ENCODE data around the gene THY1.
A peak's percentile ranks its signal among the peaks of the same experiment; 100 is the strongest.

THY1 gene

DNA sequence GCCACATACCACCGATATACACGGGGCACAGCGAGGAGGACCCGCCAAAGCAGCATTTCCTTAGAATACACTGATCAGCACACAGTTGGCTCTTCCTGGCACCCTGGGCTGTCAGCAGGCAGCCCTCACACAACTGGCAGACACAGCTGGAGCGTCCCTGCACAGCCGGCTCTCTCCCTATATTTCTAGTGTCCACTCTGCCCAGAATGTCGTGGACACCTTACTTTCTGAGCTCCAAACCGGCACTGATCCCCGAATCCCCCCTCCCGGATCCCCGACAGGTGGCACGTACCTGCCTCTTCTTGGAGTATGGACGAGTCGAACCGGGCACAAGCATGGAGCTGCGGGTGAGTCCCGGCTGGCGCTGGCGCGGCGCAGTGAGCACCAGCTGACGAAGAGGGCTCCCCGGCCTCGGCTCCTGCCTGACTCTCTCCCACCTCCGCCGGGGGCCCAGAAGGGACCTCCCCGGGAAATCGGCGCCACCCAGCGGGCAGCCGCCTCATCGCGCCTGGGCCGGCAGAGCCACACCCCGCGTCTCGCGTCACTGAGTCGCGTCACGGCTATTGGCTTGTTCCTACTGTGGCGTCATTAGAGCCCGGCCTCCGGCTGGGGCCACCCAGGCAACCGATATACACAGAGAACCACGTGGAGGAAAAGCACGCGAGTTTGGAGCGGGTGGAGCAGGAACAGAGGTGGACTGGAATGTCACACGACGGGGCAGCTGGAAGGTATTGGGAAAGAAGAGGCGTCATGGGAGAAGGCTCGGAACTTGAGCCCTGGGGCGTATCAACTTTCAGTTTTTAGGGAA, 41.6 kb downstream of the THY1 start, which contains the start of gene USP2:
TSS of gene USP2 (minus strand) at position 510 of the 808 bp plus-strand sequence. CDS start 8,210 bp downstream, outside the sequence.
- peak; percentile 97 for DNase-seq

GRCh38 chr11:119380827-119381180, 42.2 kb downstream of the THY1 start:
- DNase-seq, result no peak

GRCh38 chr11:119380160-119380826, 42.7 kb downstream of the THY1 start:
- DNase-seq, result no peak

DNA sequence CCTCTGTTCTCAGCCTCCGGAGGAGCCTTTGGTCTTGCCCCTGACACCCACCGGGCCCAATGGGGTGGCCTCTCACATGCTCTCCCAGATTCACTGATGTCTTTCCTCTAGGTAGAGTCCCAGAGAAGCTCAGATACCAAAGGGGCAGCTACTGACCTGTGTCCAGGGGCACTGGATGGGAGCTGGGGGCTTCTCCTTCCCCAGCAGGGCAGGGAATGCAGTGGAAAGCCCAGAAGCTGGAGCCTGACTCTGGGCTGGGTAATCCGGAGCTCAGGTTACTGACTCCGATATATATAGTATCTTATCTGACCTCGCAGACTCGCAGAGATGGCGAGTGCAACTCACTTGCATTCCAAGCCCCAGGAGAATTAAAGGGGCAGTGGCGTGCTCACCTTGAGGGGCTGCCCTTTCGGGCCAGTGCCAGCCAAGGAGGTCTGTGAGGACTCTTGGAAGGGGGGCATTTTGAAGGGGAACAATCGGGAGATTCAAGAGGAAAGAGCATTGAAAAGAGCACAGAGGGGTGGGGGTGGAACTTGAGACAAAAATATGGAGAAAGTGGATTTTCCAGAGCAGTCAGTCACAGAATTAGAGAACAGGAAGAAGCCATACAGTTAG, 44.0 kb downstream of the THY1 start:
- DNase-seq, result no peak

- no peak for DNase-seq
Observed at GRCh38 chr11:119377961-119378667, 44.9 kb downstream of the THY1 start.

DNA sequence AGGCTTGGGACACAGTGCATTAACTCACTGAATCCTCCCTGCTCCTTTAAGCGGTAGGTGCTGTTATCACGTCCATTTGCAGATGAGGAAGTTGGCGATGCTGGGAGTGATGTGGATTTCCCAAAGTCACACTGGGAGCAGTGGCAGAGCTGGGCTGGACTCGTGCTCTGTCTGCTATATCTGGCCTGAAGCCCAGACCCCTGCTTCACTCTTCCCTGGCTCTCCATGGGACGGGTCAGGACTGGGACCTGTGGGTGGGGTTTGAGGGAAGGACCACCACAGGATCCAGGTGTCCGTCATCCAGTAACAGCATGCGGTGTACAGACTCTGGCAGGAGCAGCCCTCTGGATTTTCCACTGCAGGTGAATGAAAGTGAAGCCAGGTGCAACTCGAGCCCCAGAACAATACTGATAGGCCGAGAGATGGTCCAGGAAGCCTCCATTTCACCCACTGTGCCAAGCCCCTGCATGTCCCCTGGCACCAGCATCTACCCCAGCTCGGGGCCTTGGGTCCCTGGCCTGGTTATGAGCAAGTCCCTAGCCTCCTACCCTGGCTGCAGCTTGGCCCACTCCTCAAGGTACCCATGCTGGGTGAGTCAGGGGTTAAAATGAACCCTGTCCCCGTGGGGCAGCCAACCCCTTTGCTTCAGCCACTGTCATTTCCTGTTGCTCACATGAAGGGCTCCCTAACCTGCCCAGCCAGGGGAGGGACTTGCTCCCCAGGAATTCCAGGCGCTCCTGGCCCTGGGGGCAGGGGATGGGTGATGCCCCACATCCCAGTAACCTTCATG, 45.7 kb downstream of the THY1 start:
- DNase-seq, result no peak

GRCh38 chr11:119376197-119376847, 46.6 kb downstream of the THY1 start:
- no peak for DNase-seq

DNA sequence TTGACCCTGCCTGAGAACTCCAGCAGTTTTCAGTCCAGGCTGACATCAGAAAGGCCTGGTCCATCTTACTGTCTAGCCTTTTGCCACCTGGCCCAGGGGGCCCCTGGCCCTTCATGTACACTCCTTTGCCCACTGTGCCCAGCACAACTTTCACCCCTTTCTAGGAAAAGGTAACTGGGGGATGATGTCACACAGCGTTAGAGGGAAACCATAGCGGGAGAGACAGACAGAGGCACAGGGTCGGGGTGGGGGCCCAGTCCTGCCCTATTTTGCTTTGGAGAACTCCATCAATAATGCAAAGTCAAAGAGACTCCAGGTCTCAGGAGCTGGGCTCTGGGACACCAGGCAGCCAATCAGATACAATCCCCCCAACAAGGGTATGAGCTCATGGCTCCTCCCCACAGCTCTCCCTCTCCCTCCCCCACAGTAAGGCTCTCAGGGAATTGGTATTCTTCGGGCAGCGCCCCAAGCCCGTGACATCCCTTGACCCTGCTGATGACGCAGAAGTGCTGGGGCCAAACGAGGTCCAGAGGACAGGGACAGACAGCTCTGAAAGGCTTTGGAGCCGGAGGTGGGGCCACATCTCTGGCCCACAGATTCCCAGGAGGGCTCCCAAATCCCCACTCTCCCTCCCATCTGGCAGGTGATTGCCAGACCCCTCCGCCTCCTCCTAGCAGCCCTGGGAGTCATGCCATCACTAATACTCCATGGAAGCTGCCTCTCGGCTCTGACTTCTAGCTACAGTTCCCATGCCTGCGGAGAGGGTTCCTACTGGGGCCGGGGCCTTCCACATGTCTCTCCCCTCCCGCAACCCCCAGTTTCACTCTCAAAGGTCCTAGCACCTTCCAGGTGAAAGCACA, 47.4 kb downstream of the THY1 start:
- no peak for DNase-seq

GRCh38 chr11:119374632-119375336, 48.2 kb downstream of the THY1 start:
- DNase-seq, result no peak

DNA sequence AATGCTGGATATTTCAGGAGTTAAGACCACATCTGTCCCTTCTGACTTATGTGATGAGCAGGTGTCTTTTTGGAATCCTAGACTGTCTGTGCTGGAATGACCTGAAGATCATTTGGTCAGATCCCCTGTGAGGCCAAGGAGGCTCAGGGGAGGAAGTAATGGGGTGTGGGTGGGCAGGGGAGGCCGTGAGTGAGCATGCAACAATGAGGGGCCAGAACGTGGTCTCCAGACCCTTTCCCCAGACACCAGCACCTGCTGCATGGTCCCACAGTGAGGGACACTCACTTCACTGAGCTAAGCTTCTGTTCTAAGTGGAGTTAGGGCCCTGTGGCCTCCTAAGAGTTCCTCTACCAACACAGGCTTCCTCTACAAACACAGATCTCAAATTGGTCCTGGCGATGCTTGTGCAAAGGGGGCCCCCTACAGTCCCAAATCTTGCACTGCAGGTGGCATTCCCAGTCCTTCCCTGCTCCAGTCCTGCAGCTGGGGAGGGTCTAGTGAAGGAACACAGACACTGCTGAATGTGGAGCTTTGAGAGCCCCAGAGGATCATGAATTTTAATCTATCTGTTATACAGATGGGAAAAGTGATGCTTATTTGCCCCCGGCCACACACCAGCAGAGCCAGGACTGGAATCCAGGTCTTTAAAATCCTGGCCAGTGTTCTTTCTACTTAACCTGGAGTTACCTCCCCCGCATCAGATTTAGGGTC, 48.9 kb downstream of the THY1 start:
- DNase-seq, result peak; percentile 58

- no peak for DNase-seq
Observed at GRCh38 chr11:119373059-119373920, 49.7 kb downstream of the THY1 start.

DNA sequence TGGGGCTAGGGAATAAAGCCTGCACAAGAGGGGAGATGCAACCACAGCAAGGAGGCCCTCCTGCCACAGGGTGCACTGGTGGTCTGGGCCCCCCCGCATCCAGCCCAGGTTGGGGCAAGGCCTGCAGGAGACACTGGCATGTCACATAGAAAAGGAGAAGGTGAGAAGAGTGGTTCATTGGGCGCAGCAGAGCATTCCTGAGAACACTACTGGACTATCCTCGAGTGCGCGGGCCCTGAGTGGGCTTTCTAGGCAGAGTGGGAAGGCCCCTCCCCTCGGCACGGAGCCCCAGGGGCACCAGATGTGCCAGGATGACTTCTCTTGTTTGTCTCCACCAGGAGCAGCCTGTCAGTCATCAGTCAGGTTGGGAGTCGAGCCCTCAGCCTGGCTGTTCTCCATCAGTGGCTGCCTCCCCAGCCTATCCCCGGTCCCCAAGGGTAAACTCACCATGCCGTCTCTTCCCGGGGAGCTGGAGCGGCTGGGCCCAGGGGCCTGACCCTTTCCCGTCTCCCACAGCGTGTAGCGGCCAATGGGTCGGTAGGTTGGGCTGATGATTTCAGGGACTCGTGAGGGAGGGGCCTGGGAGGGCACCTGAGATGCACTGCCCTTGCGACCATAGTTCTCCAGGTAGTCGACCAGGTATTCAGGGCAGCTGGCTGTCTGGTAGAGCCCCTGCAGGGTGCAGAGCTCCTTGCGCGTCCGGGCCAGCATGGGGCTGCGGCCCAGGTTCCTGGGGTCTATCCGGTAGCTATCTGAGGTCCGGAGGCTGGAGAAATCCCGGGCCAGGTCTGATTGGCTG, 50.5 kb downstream of the THY1 start:
- DNase-seq, result no peak

- no peak for DNase-seq
Observed at GRCh38 chr11:119371778-119372182, 51.2 kb downstream of the THY1 start.

- no peak for DNase-seq
Observed at GRCh38 chr11:119371067-119371601, 51.8 kb downstream of the THY1 start.

GRCh38 chr11:119370486-119371046, 52.4 kb downstream of the THY1 start:
- DNase-seq, result peak; percentile 32

GRCh38 chr11:119369132-119369925, 53.6 kb downstream of the THY1 start:
- no peak for DNase-seq
